Suprapubic skin (tissue), 4 donors: ENCODE measurements around the gene MAGEB3.

Experiments used
- EP300 ChIP-seq: sonication (generic); formaldehyde crosslinking; IDR thresholded peaks from one replicate; pipeline ENCODE4 v1.6.1; 2017; ENCODE audit warnings: antibody characterized with exemption
- POLR2A ChIP-seq, 2 donors: fragments of 450-650 bp; IDR thresholded peaks; one replicate each; pipeline ENCODE4 v1.6.1; 2017; ENCODE audit warnings: antibody characterized with exemption in 2 of 2, mild to moderate bottlenecking in 2 of 2, moderate library complexity in 2 of 2
- POLR2AphosphoS5 ChIP-seq, 3 donors: sonication (generic); formaldehyde crosslinking; IDR thresholded peaks; one replicate each; pipeline ENCODE4 v1.6.1; 2017; ENCODE audit warnings: antibody characterized with exemption in 3 of 3
- TF ChIP-seq, protein P1 (sequence below), 2 donors: fragments of 200-600 bp in 1 of 2; fragments of 450-650 bp in 1 of 2; sonication (generic) in 1 of 2; IDR thresholded peaks; one replicate each; pipeline ENCODE4 v1.5.1; 2016 to 2019; ENCODE audit warnings: antibody characterized with exemption in 2 of 2, mild to moderate bottlenecking in 1 of 2, moderate library complexity in 1 of 2

DNA sequence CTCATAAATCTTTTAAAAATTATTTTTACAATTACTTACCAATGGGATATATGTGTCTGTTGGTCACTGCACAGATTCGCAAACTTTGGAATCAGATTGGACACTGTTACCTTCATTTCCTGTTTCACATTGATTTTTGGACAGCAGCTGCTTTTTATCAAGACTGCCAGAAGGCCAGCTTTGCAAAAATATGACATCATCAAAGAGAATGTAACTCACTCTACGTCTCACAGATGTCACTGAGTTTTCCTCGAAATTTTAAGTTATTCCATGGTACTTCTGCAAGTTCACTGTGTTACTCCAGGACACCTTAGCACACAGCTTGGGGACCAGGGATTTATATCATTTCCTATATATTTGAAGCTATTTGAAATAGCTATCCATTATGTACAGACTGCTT, 46.9 kb upstream of the MAGEB3 start:
- TF ChIP-seq EP300 (no peak), POLR2AphosphoS5 (IDR thresholded peaks at IDR 0.05) (no peak), POLR2A (IDR thresholded peaks at IDR 0.05) (no peak)
- TF ChIP-seq, protein P1, sequence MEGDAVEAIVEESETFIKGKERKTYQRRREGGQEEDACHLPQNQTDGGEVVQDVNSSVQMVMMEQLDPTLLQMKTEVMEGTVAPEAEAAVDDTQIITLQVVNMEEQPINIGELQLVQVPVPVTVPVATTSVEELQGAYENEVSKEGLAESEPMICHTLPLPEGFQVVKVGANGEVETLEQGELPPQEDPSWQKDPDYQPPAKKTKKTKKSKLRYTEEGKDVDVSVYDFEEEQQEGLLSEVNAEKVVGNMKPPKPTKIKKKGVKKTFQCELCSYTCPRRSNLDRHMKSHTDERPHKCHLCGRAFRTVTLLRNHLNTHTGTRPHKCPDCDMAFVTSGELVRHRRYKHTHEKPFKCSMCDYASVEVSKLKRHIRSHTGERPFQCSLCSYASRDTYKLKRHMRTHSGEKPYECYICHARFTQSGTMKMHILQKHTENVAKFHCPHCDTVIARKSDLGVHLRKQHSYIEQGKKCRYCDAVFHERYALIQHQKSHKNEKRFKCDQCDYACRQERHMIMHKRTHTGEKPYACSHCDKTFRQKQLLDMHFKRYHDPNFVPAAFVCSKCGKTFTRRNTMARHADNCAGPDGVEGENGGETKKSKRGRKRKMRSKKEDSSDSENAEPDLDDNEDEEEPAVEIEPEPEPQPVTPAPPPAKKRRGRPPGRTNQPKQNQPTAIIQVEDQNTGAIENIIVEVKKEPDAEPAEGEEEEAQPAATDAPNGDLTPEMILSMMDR (IDR thresholded peaks at IDR 0.05) = no peak
